ENCODE results near the gene EHD1.

GRCh38 chr11:64817476-64817875 is 60.9 kb downstream of the EHD1 start:
- TF ChIP-seq EZH2 (optimal IDR thresholded peaks at IDR 0.05; ENCODE audit: low read depth, low read length) (no peak), CTCF (IDR thresholded peaks at IDR 0.05; ENCODE audit: low read length) (no peak), EZH2phosphoT487 (IDR thresholded peaks at IDR 0.05; ENCODE audit: low read length) (no peak)

Measured in MM.1S (cell line).